GM12892 (cell line): ENCODE measurements around the gene CKS1B.

Experiments
- POLR2A ChIP-seq: IDR thresholded peaks from 2 replicates; pipeline ENCODE4 v1.6.1; 2011; ENCODE audit warnings: low read depth, low read length, control low read depth
- POLR2AphosphoS5 ChIP-seq: IDR thresholded peaks from 2 replicates; pipeline ENCODE4 v1.6.1; 2011; ENCODE audit warnings: low read depth, low read length, control low read depth

GRCh38 chr1:154941333-154942013 lies 33.0 kb upstream of the CKS1B start:
- peak; percentile 46; the same call in 1 of the 2 replicates for TF ChIP-seq POLR2A
- TF ChIP-seq POLR2AphosphoS5, result no peak
